Neural cell (in vitro differentiated cells): Measurements from ENCODE around the gene CLTC. TPM values are rescaled to one million over a fixed set of nuclear protein-coding genes. Genes with fewer than 3 reads are reported as not detected.

Experiments used
- H2AFZ ChIP-seq: fragments of 200-600, 300-800 bp; sonication (generic), shearing (Covaris generic); 2 replicates; pipeline ENCODE4 v1.6.0; 2014; ENCODE audit warnings: low read depth, mild to moderate bottlenecking, antibody characterized with exemption, low read length, moderate library complexity
- H3F3A ChIP-seq: fragments of 200-600 bp; shearing (Covaris generic); 2 replicates; pipeline ENCODE4 v1.6.1; 2016; ENCODE audit warnings: mild to moderate bottlenecking, moderate library complexity, mixed read lengths, antibody characterized with exemption, low read length; ENCODE audit not compliant: insufficient read depth, poor library complexity, severe bottlenecking
- H3K27ac ChIP-seq: fragments of 200-600, 300-800 bp; sonication (generic), shearing (Covaris generic); 2 replicates; pipeline ENCODE4 v1.5.1; 2014; ENCODE audit warnings: mild to moderate bottlenecking, low read length, moderate library complexity
- H3K27me3 ChIP-seq: fragments of 300-800, 200-600 bp; sonication (generic), shearing (Covaris generic); 2 replicates; pipeline ENCODE4 v1.6.0; 2014; ENCODE audit warnings: mild to moderate bottlenecking, low read depth, low read length, moderate library complexity; ENCODE audit not compliant: insufficient read depth
- H3K36me3 ChIP-seq: fragments of 300-800, 200-600 bp; sonication (generic), shearing (Covaris generic); 2 replicates; pipeline ENCODE4 v1.5.1; 2014; ENCODE audit warnings: mild to moderate bottlenecking, antibody characterized with exemption, low read length, moderate library complexity; ENCODE audit not compliant: insufficient read depth
- H3K4me2 ChIP-seq: fragments of 300-800, 200-600 bp; sonication (generic), shearing (Covaris generic); 2 replicates; pipeline ENCODE4 v1.6.0; 2014; ENCODE audit warnings: mild to moderate bottlenecking, low read length
- H3K4me3 ChIP-seq: fragments of 300-800, 200-600 bp; sonication (generic), shearing (Covaris generic); 2 replicates; pipeline ENCODE4 v1.5.1; 2014; ENCODE audit warnings: mild to moderate bottlenecking, low read length, moderate library complexity
- H3K79me2 ChIP-seq: fragments of 200-600 bp; shearing (Covaris generic); replicated peaks from 2 replicates; pipeline ENCODE4 v1.6.0; 2014; ENCODE audit warnings: mild to moderate bottlenecking, low read length, moderate library complexity; ENCODE audit not compliant: insufficient read depth
- H3K9ac ChIP-seq: fragments of 300-800, 200-600 bp; sonication (generic), shearing (Covaris generic); 2 replicates; pipeline ENCODE4 v1.6.1; 2016; ENCODE audit warnings: mild to moderate bottlenecking, low read length, mixed read lengths
- H3K9me2 ChIP-seq: fragments of 200-600 bp; shearing (Covaris generic); 2 replicates; pipeline ENCODE4 v1.6.1; 2016; ENCODE audit warnings: mild to moderate bottlenecking, low read length, mixed read lengths; ENCODE audit not compliant: insufficient read depth
- H3K9me3 ChIP-seq: fragments of 200-600, 300-800 bp; sonication (generic), shearing (Covaris generic); 2 replicates; pipeline ENCODE4 v1.6.1; 2016; ENCODE audit warnings: mild to moderate bottlenecking, mixed run types, low read length, moderate library complexity, mixed read lengths
- H4K20me1 ChIP-seq: fragments of 200-600 bp; shearing (Covaris generic); 2 replicates; pipeline ENCODE4 v1.6.1; 2016; ENCODE audit warnings: mild to moderate bottlenecking, mixed run types; ENCODE audit not compliant: insufficient read depth
- EP300 ChIP-seq: fragments of 450-650 bp; conservative IDR thresholded peaks from 2 replicates; pipeline ENCODE4 v1.6.1; 2014; ENCODE audit warnings: antibody characterized with exemption, mild to moderate bottlenecking, moderate library complexity; ENCODE audit not compliant: poor library complexity, severe bottlenecking
- EZH2 ChIP-seq: fragments of 200-600, 300-800 bp; shearing (Covaris generic), sonication (generic); IDR thresholded peaks from 2 replicates; pipeline ENCODE4 v1.6.1; 2014; ENCODE audit warnings: antibody characterized with exemption, low read length, borderline replicate concordance, mild to moderate bottlenecking; ENCODE audit not compliant: insufficient read depth, poor library complexity, severe bottlenecking
- MXI1 ChIP-seq: fragments of 450-650 bp; conservative IDR thresholded peaks from 2 replicates; pipeline ENCODE4 v1.6.1; 2014; ENCODE audit warnings: antibody characterized with exemption, mild to moderate bottlenecking; ENCODE audit not compliant: poor library complexity, severe bottlenecking
- POLR2AphosphoS5 ChIP-seq: IDR thresholded peaks from 2 replicates; pipeline ENCODE4 v1.6.1; 2012
- RAD21 ChIP-seq: fragments of 450-650 bp; conservative IDR thresholded peaks from 2 replicates; pipeline ENCODE4 v1.6.1; 2014; ENCODE audit warnings: antibody characterized with exemption, mild to moderate bottlenecking, moderate library complexity
- REST ChIP-seq: IDR thresholded peaks from 2 replicates; pipeline ENCODE4 v1.6.1; 2012; ENCODE audit warnings: borderline replicate concordance
- SMC3 ChIP-seq: fragments of 450-650 bp; conservative IDR thresholded peaks from 2 replicates; pipeline ENCODE4 v1.6.1; 2014; ENCODE audit warnings: antibody characterized with exemption, mild to moderate bottlenecking, moderate library complexity; ENCODE audit not compliant: poor library complexity
- TAF1 ChIP-seq: IDR thresholded peaks from 2 replicates; pipeline ENCODE4 v1.6.1; 2012; ENCODE audit warnings: low read depth
- polyA plus RNA-seq: library from polyadenylated mRNA; depleted of rRNA; stranded (reverse); fragments of >200 nt; gene quantifications from 2 replicates; pipeline ENCODE4 v1.2.3, GENCODE V29; 2014
- TF ChIP-seq, protein P1 (sequence below): fragments of 450-650 bp; IDR thresholded peaks from 2 replicates; pipeline ENCODE4 v1.5.1; 2014; ENCODE audit warnings: antibody characterized with exemption, mild to moderate bottlenecking, moderate library complexity; ENCODE audit not compliant: poor library complexity, severe bottlenecking

Gene CLTC
- polyA plus RNA-seq, 1 donor from 2014 or later: 218 TPM

- Histone ChIP-seq H3K27ac (no peak overlapping the region), H4K20me1 (peaks cover 12% of the 10 kb centered on the region)
Measured at GRCh38 chr17:59638553-59638952, 18.9 kb downstream of the CLTC start.

DNA sequence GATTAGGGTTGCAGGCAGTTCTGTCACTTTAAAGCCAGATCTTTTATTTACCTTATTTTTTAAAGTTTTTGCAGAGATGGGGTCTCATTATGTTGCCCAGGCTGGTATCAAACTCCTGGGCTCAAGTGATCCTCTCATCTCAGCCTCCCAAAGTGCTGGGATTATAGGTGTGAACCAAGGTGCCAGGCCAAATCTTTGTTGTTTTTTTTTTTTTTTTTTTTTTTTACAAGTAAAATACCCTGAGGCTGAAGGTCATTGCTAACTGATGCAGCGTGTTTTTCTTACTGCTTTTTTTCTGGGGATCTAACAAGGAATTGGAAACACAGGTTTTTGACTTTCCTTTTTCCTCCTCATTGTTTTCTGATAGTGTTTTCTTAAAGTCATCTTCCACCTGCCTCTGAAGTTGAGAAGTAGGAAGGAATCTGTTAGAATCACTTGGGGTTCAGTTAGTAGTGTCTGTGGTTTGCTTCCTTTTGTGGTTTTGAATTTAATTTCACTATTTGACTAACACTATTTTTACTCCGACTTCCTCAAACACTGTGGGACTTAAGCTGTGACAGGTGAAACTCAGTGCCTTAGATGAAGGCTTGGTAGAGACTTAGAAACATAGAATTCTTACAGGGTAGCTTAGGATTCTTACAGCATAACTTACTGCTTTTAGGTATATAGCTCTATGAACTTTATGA lies 22.2 kb downstream of the CLTC start:
- H3F3A ChIP-seq: no peaks in the 10 kb centered on the region
- no peaks in the 10 kb centered on the region for H3K9me2 ChIP-seq
- H3K4me3 ChIP-seq: no peak overlapping the region
- H3K79me2 ChIP-seq: peaks cover 39% of the 10 kb centered on the region
- H3K9ac ChIP-seq: no peak overlapping the region
- TF ChIP-seq RAD21 (no peak), REST (no peak)
- no peak overlapping the region for H3K27ac ChIP-seq
- no peaks in the 10 kb centered on the region for H3K27me3 ChIP-seq
- H4K20me1 ChIP-seq: no peaks in the 10 kb centered on the region
- H3K4me2 ChIP-seq: no peak overlapping the region
- H2AFZ ChIP-seq: no peak overlapping the region
- H3K9me3 ChIP-seq: no peaks in the 10 kb centered on the region
- no peaks in the 10 kb centered on the region for H3K36me3 ChIP-seq

More at GRCh38 chr17:59638553-59638952, 18.9 kb downstream of the CLTC start:
- no peak overlapping the region for H3K9ac ChIP-seq
- no peaks in the 10 kb centered on the region for H3K36me3 ChIP-seq
- no peaks in the 10 kb centered on the region for H3F3A ChIP-seq
- TF ChIP-seq EZH2 (no peak), EP300 (no peak), MXI1 (no peak), REST (no peak), SMC3 (no peak), RAD21 (no peak), TAF1 (no peak), POLR2AphosphoS5 (no peak)
- TF ChIP-seq, protein P1, sequence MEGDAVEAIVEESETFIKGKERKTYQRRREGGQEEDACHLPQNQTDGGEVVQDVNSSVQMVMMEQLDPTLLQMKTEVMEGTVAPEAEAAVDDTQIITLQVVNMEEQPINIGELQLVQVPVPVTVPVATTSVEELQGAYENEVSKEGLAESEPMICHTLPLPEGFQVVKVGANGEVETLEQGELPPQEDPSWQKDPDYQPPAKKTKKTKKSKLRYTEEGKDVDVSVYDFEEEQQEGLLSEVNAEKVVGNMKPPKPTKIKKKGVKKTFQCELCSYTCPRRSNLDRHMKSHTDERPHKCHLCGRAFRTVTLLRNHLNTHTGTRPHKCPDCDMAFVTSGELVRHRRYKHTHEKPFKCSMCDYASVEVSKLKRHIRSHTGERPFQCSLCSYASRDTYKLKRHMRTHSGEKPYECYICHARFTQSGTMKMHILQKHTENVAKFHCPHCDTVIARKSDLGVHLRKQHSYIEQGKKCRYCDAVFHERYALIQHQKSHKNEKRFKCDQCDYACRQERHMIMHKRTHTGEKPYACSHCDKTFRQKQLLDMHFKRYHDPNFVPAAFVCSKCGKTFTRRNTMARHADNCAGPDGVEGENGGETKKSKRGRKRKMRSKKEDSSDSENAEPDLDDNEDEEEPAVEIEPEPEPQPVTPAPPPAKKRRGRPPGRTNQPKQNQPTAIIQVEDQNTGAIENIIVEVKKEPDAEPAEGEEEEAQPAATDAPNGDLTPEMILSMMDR: no peak
- no peaks in the 10 kb centered on the region for H3K27me3 ChIP-seq
- H3K4me2 ChIP-seq: no peak overlapping the region
- no peaks in the 10 kb centered on the region for H3K9me2 ChIP-seq
- H3K79me2 ChIP-seq: peaks cover 46% of the 10 kb centered on the region
- no peaks in the 10 kb centered on the region for H3K9me3 ChIP-seq
- no peak overlapping the region for H2AFZ ChIP-seq
- H3K4me3 ChIP-seq: no peak overlapping the region
